HepG2 (cell line): ENCODE results near the gene NT5M. TPM values are rescaled to one million over a fixed set of nuclear protein-coding genes. Genes with fewer than 3 reads are reported as not detected.
A peak's percentile ranks its signal among the peaks of the same experiment; 100 is the strongest.

Source experiments
- ATAC-seq: fragments of 200-7000 bp; cut with Tn5 transposase; 3 replicates; pipeline ENCODE4 v1.9.1; 2020; ENCODE audit warnings: mild to moderate bottlenecking, moderate library complexity
- BruUV-seq: library from RNA; stranded (reverse); fragments of 400-500 nt; replicated peaks from 2 replicates; lab custom pipeline; 2021; lab: Mats Ljungman, UMichigan
- CTCF ChIA-PET: fragments of 300-600 bp; formaldehyde crosslinking; extraction: SDS; loops from one replicate; lab custom pipeline; 2021; ENCODE audit warnings: low total read pairs, inconsistent platforms, low intra/inter-chr PET ratio; lab: Yijun Ruan, JAX
- POLR2A ChIA-PET: fragments of 350-600 bp; sonication (Branson Sonifier 250); formaldehyde crosslinking; loops from one replicate; lab custom pipeline; 2020; ENCODE audit warnings: antibody characterized with exemption, inconsistent platforms; lab: Yijun Ruan, JAX
- DNase-seq: peaks from one replicate; pipeline ENCODE4 v3.0.0-alpha.2; 2015; ENCODE audit warnings: low spot score
- FAIRE-seq: peaks from 3 replicates; lab custom pipeline; 2011; peaks lifted over from hg19 to GRCh38; lab: Jason Lieb, UNC
- H2AFZ ChIP-seq: one replicate; pipeline ENCODE4 v1.6.1; 2011; ENCODE audit warnings: low read length, inconsistent platforms
- H3K27ac ChIP-seq: fragments of 300-600 bp; 3 replicates; pipeline ENCODE4 v1.8.0; 2011; ENCODE audit warnings: mixed run types, mild to moderate bottlenecking, mixed read lengths, low read length, inconsistent platforms; ENCODE audit not compliant: insufficient read depth; ENCODE audit errors: extremely low read length
- H3K27me3 ChIP-seq, 2 experiments: fragments of 200-600 bp in 1 of 2; 2 replicates in 1 of 2; 3 replicates in 1 of 2; pipeline versions ENCODE4 v1.6.0 to v1.8.0; 2011; ENCODE audit warnings: low read length in 2 of 2, mild to moderate bottlenecking in 2 of 2, moderate library complexity in 2 of 2, inconsistent platforms in 1 of 2; ENCODE audit not compliant: insufficient read depth in 2 of 2, control insufficient read depth in 1 of 2
- H3K36me3 ChIP-seq, 2 experiments: fragments of 200-600 bp in 1 of 2; replicated peaks in 1 of 2; 2 replicates in 1 of 2; 3 replicates in 1 of 2; pipeline versions ENCODE4 v1.5.1 to v1.8.0; 2011; ENCODE audit warnings: low read length in 2 of 2, inconsistent platforms in 1 of 2; ENCODE audit not compliant: insufficient read depth in 2 of 2, control insufficient read depth in 1 of 2
- H3K4me1 ChIP-seq: 2 replicates; pipeline ENCODE4 v1.5.1; 2012; ENCODE audit warnings: low read length, inconsistent platforms; ENCODE audit not compliant: insufficient read depth
- H3K4me2 ChIP-seq: 2 replicates; pipeline ENCODE4 v1.6.0; 2011; ENCODE audit warnings: low read depth, low read length, inconsistent platforms
- H3K4me3 ChIP-seq, 3 experiments: fragments of 200-600 bp in 1 of 3; sonication (generic), shearing (Covaris generic) in 1 of 3; replicated peaks in 1 of 3; 2 replicates each; pipeline ENCODE4 v1.5.1; 2011 to 2016; ENCODE audit warnings: low read length in 3 of 3, inconsistent platforms in 2 of 3, low read depth in 2 of 3, mild to moderate bottlenecking in 2 of 3, control low read depth in 1 of 3, mixed read lengths in 1 of 3; ENCODE audit not compliant: insufficient read depth in 1 of 3
- H3K79me2 ChIP-seq: one replicate; pipeline ENCODE4 v1.6.1; 2011; ENCODE audit warnings: low read length, inconsistent platforms; ENCODE audit not compliant: insufficient read depth
- H3K9ac ChIP-seq: 2 replicates; pipeline ENCODE4 v1.6.0; 2011; ENCODE audit warnings: mild to moderate bottlenecking, low read depth, low read length, inconsistent platforms; ENCODE audit not compliant: insufficient read depth
- H3K9me3 ChIP-seq: 2 replicates; pipeline ENCODE4 v1.5.1; 2012; ENCODE audit warnings: mild to moderate bottlenecking, low read length
- H4K20me1 ChIP-seq: 2 replicates; pipeline ENCODE4 v1.6.0; 2011; ENCODE audit warnings: inconsistent platforms, mild to moderate bottlenecking, low read length, moderate library complexity; ENCODE audit not compliant: insufficient read depth
- ZMYM2 ChIP-seq: sonication (generic); formaldehyde crosslinking; IDR thresholded peaks from 2 replicates; pipeline ENCODE4 v1.8.0; 2022; ENCODE audit warnings: mild to moderate bottlenecking, missing genetic modification reagents
- WGBS: methylation state at CpG from one replicate; pipeline ENCODE4 v1.1.6; 2017; ENCODE audit warnings: low lambda C conversion rate; 5-methylcytosine and 5-hydroxymethylcytosine counted together
- in situ Hi-C: cut with HindIII; loops from 2 replicates; pipeline ENCODE4 v1.10.0; 2017; ENCODE audit warnings: low pct_unique_long_range_greater_than_20kb; ENCODE audit not compliant: extremely low pct_ligation_motif_present
- intact Hi-C: fragments of 100-400 bp; cut with micrococcal nuclease; formaldehyde crosslinking; loops from one replicate; pipeline ENCODE4 v1.10.0; 2022; ENCODE audit not compliant: unreplicated experiment
- polyA plus RNA-seq, 8 experiments: library from polyadenylated mRNA; depleted of rRNA in 3 of 8; stranded (reverse) in 7 of 8; unstranded in 1 of 8; fragments of >200 nt; fragmentation: Illumina TruSeq in 4 of 8; extraction: Trizol in 4 of 8; gene quantifications; 2 replicates each; pipeline versions ENCODE4 v1.2.1 to v1.2.3, GENCODE V29; 2011 to 2016; ENCODE audit warnings: low read depth in 4 of 8, missing spikeins in 1 of 8, mixed read lengths in 1 of 8; ENCODE audit not compliant: insufficient read depth in 1 of 8
- total RNA-seq, 5 experiments: library from RNA; depleted of rRNA; stranded (reverse); fragments of >200 nt; fragmentation: Illumina TruSeq; extraction: Trizol; gene quantifications; 2 replicates each; pipeline ENCODE4 v1.2.3, GENCODE V29; 2016; ENCODE audit warnings: low read depth in 1 of 5
- TF ChIP-seq, protein P1 (sequence below): sonication (generic); formaldehyde crosslinking; IDR thresholded peaks from 2 replicates; pipeline ENCODE4 v1.5.1; 2020; ENCODE audit warnings: missing genetic modification reagents, mild to moderate bottlenecking, borderline replicate concordance
- TF ChIP-seq, protein P2 (sequence below): sonication (generic); formaldehyde crosslinking; IDR thresholded peaks from 2 replicates; pipeline ENCODE4 v1.5.1; 2020; ENCODE audit warnings: mild to moderate bottlenecking, missing genetic modification reagents, moderate library complexity

Gene NT5M
- total and polyA plus RNA-seq, 2 of the 13 experiments (the other 11 are each of a cell fraction or from before 2014, with no cell fraction given) = 0.55 to 0.78 TPM

DNA sequence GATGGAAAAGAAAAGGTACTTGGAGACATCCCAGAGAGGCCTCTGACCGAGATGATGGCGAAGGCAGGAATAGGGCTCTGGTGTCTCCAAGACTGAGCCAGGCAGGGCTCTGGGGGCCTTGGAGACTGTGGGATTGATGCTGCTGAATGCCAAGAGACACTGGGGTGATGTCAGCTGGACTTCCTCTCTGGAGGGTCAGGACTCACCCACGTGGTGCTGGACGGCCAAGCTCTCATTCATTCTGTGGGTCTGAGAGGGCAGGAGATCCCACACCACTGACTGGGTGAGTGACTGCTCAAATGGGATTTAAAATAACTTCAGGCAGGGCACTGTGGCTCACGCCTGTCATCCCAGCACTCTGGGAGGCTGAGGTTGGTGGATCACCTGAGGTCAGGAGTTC is 64.8 kb downstream of the NT5M start:
- no peak overlapping the region for H3K27ac ChIP-seq
- BruUV-seq = no TSS peak
- ChIA-PET CTCF (no interaction called here), POLR2A (no interaction called here)
- no peak overlapping the region for H2AFZ ChIP-seq
- no peak overlapping the region for H3K9ac ChIP-seq
- H3K36me3 ChIP-seq = no peaks in the 10 kb centered on the region
- TF ChIP-seq ZMYM2 = no peak
- DNase-seq = no peak
- no peaks in the 10 kb centered on the region for H3K27me3 ChIP-seq
- no peak for ATAC-seq
- H3K79me2 ChIP-seq = no peaks in the 10 kb centered on the region
- FAIRE-seq = no peak
- no peak overlapping the region for H3K4me3 ChIP-seq
- in situ Hi-C loops (no loop called here), intact Hi-C loops (no loop called here)
- H3K4me2 ChIP-seq = no peak overlapping the region
- peaks cover 63% of the 10 kb centered on the region for H3K4me1 ChIP-seq
- H4K20me1 ChIP-seq = no peaks in the 10 kb centered on the region
- H3K9me3 ChIP-seq = no peaks in the 10 kb centered on the region
- WGBS = 76% methylated on average over 4 of the region's 5 CpGs

DNA sequence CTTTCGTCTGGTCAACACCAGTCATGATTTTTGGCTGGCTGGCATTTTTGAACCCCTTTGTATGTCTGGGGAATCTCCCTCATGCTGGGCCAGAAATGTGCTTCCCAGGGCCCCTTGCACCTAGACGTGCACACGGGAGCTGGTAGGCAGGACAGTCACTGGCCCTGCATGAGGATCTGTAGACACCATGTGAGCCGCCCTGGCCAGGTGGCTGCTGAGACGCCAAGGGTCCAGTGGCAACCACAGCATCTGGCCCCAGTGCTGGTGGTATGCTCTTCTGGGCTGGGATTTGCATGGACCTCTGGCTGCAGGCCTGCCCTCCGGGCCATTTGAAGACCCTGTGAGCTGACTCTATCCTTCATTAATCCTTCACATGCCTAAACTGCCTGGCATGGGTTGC is 67.5 kb downstream of the NT5M start:
- Histone ChIP-seq H3K27me3 (no peaks in the 10 kb centered on the region), H2AFZ (no peak overlapping the region), H3K4me2 (peak overlapping the region; percentile 48), H4K20me1 (no peaks in the 10 kb centered on the region), H3K9ac (0 out of 2 replicates have a peak overlapping the region, but pooled peaks have one; percentile 24), H3K36me3 (no peaks in the 10 kb centered on the region), H3K27ac (no peak overlapping the region), H3K9me3 (no peaks in the 10 kb centered on the region), H3K4me1 (peaks cover 48% of the 10 kb centered on the region), H3K79me2 (no peaks in the 10 kb centered on the region), H3K4me3 (no peak overlapping the region)
- WGBS = 55% methylated on average over 2 of the region's 6 CpGs
- BruUV-seq = no TSS peak
- in situ Hi-C loops (no loop called here), intact Hi-C loops (no loop called here)
- FAIRE-seq = no peak
- POLR2A ChIA-PET = interaction anchor here (1.0 to 2.5 kb wide), 8 partner anchors 9 to 168 kb away, joined by 3 to 20 read pairs (median 9); partner anchors contain the start of gene RASD1
- ATAC-seq = peak; percentile 25; the same call in 2 of the 3 replicates
- CTCF ChIA-PET = no interaction called here
- TF ChIP-seq, protein P1, sequence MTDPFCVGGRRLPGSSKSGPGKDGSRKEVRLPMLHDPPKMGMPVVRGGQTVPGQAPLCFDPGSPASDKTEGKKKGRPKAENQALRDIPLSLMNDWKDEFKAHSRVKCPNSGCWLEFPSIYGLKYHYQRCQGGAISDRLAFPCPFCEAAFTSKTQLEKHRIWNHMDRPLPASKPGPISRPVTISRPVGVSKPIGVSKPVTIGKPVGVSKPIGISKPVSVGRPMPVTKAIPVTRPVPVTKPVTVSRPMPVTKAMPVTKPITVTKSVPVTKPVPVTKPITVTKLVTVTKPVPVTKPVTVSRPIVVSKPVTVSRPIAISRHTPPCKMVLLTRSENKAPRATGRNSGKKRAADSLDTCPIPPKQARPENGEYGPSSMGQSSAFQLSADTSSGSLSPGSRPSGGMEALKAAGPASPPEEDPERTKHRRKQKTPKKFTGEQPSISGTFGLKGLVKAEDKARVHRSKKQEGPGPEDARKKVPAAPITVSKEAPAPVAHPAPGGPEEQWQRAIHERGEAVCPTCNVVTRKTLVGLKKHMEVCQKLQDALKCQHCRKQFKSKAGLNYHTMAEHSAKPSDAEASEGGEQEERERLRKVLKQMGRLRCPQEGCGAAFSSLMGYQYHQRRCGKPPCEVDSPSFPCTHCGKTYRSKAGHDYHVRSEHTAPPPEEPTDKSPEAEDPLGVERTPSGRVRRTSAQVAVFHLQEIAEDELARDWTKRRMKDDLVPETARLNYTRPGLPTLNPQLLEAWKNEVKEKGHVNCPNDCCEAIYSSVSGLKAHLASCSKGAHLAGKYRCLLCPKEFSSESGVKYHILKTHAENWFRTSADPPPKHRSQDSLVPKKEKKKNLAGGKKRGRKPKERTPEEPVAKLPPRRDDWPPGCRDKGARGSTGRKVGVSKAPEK (CRISPR knock-in tag) = no peak
- TF ChIP-seq, protein P2, sequence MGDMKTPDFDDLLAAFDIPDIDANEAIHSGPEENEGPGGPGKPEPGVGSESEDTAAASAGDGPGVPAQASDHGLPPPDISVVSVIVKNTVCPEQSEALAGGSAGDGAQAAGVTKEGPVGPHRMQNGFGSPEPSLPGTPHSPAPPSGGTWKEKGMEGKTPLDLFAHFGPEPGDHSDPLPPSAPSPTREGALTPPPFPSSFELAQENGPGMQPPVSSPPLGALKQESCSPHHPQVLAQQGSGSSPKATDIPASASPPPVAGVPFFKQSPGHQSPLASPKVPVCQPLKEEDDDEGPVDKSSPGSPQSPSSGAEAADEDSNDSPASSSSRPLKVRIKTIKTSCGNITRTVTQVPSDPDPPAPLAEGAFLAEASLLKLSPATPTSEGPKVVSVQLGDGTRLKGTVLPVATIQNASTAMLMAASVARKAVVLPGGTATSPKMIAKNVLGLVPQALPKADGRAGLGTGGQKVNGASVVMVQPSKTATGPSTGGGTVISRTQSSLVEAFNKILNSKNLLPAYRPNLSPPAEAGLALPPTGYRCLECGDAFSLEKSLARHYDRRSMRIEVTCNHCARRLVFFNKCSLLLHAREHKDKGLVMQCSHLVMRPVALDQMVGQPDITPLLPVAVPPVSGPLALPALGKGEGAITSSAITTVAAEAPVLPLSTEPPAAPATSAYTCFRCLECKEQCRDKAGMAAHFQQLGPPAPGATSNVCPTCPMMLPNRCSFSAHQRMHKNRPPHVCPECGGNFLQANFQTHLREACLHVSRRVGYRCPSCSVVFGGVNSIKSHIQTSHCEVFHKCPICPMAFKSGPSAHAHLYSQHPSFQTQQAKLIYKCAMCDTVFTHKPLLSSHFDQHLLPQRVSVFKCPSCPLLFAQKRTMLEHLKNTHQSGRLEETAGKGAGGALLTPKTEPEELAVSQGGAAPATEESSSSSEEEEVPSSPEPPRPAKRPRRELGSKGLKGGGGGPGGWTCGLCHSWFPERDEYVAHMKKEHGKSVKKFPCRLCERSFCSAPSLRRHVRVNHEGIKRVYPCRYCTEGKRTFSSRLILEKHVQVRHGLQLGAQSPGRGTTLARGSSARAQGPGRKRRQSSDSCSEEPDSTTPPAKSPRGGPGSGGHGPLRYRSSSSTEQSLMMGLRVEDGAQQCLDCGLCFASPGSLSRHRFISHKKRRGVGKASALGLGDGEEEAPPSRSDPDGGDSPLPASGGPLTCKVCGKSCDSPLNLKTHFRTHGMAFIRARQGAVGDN = peak; percentile 45; the same call in 1 of the 2 replicates
- DNase-seq = no peak
